Choroid plexus epithelial cell (primary cell): ENCODE measurements around the gene APC2.
"Not testable (repeated sequence)": the region's sequence is repeated elsewhere in the genome, so short reads cannot be mapped to it uniquely, and the experiment has no call there.

Source experiments
- DNase-seq: peaks from one replicate; pipeline ENCODE4 v3.0.0-alpha.2; 2010; ENCODE audit warnings: low read depth
- H3K4me3 ChIP-seq: 2 replicates; pipeline ENCODE4 v1.5.1; 2011; ENCODE audit warnings: low read depth, mild to moderate bottlenecking, control low read depth, low read length, moderate library complexity
- TF ChIP-seq, protein P1 (sequence below): conservative IDR thresholded peaks from 2 replicates; pipeline ENCODE4 v1.5.1; 2011; ENCODE audit warnings: low read depth, mild to moderate bottlenecking, control low read depth, inconsistent platforms, low read length, moderate library complexity

The APC2 gene

DNA sequence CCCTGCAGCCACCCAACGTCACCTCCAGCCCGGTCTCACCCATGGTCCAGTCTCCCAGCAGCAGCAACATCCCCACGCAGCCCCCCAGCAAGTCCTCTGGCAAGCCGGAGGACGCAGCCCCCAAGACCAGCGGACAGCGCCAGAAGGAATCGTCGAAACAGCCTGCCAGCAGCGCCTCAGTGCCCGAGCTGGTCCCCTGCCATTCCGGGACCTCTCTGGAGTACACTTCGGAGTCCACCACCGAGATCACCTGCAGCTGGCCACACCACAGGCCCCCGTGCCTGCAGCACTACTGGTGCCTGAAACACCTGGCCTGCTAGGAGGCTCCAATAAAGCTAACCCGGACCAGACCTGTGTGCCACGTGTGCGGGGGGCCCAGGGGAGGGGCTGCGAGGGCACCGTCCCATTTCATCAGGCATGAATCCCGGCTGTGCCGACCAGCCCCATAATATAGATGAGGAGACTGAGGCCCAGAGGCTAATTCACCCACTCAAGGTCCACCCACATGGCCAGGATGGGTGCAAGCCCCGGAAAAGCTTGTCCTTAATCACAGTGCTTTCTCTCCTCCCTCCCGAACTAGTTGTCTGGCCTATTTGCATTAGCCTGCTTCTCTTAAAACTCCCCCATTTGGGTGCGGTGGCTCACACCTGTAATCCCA is 47.8 kb downstream of the APC2 start:
- TF ChIP-seq, protein P1, sequence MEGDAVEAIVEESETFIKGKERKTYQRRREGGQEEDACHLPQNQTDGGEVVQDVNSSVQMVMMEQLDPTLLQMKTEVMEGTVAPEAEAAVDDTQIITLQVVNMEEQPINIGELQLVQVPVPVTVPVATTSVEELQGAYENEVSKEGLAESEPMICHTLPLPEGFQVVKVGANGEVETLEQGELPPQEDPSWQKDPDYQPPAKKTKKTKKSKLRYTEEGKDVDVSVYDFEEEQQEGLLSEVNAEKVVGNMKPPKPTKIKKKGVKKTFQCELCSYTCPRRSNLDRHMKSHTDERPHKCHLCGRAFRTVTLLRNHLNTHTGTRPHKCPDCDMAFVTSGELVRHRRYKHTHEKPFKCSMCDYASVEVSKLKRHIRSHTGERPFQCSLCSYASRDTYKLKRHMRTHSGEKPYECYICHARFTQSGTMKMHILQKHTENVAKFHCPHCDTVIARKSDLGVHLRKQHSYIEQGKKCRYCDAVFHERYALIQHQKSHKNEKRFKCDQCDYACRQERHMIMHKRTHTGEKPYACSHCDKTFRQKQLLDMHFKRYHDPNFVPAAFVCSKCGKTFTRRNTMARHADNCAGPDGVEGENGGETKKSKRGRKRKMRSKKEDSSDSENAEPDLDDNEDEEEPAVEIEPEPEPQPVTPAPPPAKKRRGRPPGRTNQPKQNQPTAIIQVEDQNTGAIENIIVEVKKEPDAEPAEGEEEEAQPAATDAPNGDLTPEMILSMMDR: no peak
- H3K4me3 ChIP-seq: no peak overlapping the region
- DNase-seq: no peak

DNA sequence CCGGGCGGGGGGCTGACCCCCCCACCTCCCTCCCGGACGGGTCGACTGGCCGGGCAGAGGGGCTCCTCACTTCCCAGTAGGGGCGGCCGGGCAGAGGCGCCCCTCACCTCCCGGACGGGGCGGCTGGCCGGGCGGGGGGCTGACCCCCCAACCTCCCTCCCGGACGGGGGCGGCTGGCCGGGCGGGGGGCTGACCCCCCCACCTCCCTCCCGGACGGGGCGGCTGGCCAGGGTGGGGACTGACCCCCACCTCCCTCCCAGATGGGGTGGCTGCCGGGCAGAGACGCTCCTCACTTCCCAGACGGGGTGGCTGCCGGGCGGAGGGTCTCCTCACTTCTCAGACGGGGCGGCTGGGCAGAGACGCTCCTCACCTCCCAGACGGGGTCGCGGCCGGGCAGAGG is 49.3 kb downstream of the APC2 start:
- DNase-seq, H3K4me3 ChIP-seq: not testable (repeated sequence)

DNA sequence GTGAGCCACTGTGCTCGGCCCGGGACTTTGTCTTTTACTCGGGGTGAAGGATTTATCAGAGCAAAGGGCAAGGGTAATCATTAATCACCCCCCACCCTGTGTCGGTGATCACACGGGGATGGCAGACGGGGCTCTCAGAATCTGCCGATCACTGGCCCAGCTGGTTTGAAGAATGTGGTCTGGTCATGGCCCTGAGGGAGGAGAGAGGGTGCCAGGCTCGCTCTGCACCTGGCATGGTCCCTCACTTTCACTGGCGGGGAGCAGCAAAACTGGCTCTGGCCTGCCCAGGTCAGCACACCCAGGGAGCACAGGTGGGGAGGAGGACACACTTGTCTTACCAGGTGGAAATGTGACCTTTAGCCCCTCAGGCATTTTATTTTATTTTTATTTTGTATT is 51.3 kb downstream of the APC2 start:
- H3K4me3 ChIP-seq: no peak overlapping the region
- TF ChIP-seq, protein P1: no peak
- DNase-seq: no peak

DNA sequence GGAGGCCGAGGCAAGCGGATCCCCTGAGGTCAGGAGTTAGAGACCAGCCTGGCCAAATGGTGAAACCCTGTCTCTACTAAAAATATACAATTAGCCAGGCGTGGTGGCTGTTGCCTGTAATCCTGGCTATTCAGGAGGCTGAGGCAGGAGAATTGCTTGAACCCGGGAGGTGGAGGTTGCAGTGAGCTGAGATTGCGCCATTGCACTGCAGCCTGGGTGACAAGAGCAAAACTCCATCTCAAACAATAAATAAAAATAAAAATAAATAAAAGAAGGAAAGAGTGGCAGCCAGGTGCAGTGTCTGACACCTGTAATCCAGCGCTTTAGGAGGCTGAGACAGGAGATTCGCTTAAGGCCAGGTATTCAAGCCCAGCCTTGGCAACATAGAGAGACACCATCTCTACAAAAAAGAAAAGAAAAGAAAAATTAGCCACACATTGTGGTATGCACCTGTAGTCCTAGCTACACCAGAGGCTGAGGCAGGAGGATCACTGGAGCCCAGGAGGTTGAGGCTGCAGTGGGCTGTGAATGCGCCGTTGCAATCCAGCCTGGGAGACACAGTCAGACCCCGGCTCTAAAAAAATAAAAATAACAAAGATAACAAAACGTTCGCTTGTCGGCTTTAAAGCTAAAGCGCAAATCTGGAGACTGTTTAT is 52.6 kb downstream of the APC2 start:
- no peak overlapping the region for H3K4me3 ChIP-seq
- DNase-seq: no peak
- TF ChIP-seq, protein P1: no peak

DNA sequence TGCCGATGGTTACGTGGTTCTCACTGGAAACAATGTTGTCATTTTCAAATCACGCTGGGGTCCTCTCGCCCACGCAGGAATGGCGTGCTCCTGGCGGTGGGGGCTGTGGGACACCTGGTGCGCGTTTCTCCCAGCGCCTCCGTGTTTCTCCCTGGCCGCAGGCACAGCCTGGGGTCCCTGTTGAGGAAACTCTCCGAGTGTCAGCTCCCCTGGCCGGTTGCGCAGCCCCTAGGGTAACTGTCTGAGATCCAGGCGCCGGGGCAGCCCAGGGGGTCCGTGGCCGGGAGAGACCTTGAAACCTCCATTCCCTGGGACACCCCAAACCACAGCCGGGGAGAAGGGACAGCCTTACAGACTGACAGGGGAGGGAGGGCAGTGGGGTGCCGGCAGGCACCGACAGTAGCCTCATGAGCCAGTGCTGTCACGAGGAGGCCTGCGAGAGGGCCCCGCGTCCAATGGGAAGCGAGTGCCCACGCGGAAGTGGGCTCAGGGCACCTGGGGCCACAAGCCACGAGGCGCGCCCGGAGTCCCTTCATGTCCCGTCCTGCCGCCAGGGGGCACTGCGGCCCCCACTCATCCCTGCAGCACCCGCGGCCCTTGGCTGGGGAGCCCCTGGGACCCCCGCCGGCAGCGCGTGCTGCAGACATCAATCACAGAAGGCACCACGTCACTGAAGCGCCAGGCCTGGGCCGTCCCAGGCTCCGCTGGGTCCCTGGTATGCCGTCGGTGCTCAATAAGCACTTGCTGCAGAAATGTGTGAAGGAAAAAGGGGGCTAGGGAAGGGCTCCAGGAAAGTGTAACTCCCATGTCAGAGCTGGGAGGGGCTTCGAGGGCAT is 53.4 kb downstream of the APC2 start:
- peak overlapping the region; percentile 30 for H3K4me3 ChIP-seq
- DNase-seq: peak; percentile 43
- TF ChIP-seq, protein P1: peak; percentile 69

DNA sequence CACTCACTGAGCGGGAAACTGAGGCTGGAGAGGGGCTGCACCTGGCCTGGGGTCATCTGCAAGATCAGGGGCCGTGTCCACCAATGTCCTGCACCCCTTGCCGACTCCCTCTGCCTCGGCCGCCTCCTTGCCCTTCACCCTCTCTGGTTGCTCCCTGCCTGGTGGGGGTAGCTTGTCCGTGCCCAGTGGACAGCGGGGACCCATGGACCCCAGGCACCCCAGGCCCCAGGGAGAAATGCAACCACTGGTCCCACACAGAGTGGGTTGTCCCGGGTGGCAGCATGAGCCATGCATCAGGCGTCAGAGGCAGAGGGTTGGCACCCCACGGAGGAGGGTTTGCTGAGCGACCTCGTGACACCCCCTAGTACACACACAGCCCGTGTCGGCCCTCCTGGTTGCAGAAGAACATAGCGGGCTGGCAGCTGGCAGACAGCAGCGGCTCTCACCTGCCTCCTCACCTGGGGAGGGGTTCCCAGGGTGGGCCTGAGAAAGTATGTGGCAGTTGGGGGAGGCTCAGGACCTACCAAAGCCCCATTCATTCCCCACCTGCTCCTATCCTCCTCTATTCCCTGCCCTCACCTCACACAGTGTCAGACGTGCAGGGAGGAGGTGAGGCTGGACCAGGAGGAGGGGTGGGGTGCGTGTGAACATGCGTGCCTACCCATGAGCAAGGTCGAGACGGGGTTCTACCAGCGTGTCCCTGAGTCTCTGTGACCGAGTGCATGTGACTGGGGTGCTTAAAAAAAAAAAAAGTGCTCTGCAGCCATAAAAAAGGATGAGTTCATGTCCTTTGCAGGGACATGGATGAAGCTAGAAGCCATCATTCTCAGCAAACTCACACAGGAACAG is 54.2 kb downstream of the APC2 start:
- TF ChIP-seq, protein P1: no peak
- no peak for DNase-seq
- H3K4me3 ChIP-seq: no peak overlapping the region

DNA sequence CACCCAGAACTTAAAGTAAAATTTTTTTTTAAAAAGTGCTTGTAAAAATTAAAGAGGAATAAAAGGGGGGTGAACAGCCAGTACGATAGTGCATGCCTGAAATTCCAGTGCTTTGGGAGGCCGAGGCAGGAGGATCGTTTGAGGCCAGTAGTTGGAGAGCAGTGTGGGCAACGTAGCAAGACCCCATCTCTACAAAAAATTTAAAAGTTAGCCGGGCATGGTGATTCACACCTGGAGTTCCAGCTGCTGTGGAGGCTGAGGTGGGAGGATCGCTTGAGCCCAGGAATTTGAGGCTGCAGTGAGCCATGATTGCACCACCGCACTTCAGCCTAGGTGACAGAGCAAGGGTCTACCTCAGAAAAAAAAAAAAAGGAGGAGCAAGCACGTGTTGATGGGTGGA is 55.1 kb downstream of the APC2 start:
- no peak overlapping the region for H3K4me3 ChIP-seq
- TF ChIP-seq, protein P1: no peak
- DNase-seq: no peak
